Stimulated activated CD8-positive, alpha-beta memory T cell treated with anti-CD3 and anti-CD28 coated beads, Interleukin-4, amount 100 ng/mL, for 4 hours (primary cell): ENCODE results near the gene MYRF.

Experiments used
- DNase-seq, 2 donors: peaks; one replicate each; pipeline ENCODE4 v3.0.0-alpha.2; 2020; ENCODE audit warnings: low read depth in 2 of 2, low spot score in 1 of 2

The MYRF gene

GRCh38 chr11:61738776-61739175, 13.7 kb upstream of the MYRF start:
- no peak for DNase-seq

DNA sequence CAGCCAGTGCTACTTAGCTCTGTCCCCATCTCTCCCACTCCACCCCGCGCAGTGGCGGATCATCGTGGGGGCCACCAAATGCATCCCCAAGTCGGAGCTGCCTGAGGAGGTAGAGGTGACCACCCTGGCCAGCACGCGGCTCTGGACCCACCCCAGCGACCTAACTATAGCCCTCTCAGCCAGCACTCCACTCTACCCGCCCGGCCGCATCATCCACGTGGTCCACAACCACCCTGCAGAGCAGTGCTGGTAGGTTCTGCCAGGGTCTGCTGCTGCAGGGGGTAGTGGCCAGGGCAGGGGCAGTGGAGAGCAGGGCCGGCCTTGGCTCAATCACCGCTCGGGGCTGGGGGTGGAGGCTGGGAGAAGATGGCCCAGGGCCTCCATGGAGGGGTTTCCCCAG, 13.0 kb upstream of the MYRF start:
- no peak for DNase-seq

GRCh38 chr11:61739966-61740365, 12.5 kb upstream of the MYRF start:
- DNase-seq = no peak

DNA sequence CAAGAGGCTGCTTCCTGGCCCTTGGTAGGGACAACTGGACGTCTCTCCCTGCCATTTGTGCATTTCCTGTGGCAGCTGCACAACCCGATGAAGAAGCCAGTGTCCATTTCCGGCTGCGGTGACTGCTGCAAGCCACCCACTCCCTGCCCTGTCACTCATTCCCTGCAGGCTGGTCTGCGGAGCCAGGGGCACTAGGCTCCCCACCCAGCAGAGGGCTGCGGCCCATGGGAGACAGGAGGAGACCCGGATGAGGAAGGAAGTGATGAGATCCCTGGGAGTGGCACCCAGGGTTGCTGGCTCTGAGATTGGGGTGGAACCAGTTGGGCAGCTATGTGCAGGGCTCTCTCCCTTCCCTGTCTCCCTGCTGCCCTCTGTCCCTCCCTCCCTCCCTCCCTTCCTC, 10.0 kb upstream of the MYRF start:
- no peak for DNase-seq

DNA sequence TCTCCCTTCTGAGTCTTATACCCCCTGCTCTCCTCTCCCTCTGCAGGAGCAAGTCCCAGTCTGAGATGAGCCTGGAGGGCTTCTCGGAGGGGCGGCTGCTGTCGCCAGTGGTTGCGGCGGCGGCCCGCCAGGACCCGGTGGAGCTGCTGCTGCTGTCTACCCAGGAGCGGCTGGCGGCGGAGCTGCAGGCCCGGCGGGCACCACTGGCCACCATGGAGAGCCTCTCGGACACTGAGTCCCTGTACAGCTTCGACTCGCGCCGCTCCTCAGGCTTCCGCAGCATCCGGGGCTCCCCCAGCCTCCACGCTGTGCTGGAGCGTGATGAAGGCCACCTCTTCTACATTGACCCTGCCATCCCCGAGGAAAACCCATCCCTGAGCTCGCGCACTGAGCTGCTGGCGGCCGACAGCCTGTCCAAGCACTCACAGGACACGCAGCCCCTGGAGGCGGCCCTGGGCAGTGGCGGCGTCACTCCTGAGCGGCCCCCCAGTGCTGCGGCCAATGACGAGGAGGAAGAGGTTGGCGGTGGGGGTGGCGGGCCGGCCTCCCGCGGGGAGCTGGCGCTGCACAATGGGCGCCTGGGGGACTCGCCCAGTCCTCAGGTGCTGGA, 8.8 kb upstream of the MYRF start:
- no peak for DNase-seq

- no peak for DNase-seq
Observed at GRCh38 chr11:61744181-61744580, 8.3 kb upstream of the MYRF start.

DNA sequence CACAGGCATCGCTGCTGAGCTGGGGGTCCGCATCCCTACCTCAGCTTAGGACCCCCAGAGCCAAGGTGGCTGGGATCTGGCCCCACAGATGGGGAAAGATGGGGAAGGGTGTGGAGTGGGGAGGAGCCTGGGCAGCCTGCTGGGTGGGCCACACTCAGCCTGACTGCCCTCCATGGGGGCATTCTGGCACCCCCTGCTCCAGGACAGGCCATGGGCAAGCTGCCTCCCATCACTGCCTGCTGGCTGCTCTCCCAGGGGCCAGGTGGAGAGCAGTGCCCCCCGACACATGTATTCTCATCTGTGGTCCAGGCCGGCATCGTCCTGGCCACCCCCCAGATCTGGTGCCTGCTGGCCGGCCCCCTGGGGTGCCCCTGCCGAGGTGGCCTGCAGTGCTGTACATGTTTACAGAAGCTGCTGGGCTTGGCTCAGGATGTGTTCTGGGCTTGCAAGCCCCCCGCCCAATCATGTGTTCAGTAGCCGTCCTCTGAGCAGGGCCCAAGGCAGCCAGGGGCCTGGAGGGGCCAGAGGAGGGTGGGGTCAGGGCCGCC, 7.8 kb upstream of the MYRF start:
- no peak for DNase-seq

- no peak for DNase-seq
Observed at GRCh38 chr11:61745781-61746441, 6.5 kb upstream of the MYRF start.

- DNase-seq = no peak
Observed at GRCh38 chr11:61746442-61747191, 5.8 kb upstream of the MYRF start.

DNA sequence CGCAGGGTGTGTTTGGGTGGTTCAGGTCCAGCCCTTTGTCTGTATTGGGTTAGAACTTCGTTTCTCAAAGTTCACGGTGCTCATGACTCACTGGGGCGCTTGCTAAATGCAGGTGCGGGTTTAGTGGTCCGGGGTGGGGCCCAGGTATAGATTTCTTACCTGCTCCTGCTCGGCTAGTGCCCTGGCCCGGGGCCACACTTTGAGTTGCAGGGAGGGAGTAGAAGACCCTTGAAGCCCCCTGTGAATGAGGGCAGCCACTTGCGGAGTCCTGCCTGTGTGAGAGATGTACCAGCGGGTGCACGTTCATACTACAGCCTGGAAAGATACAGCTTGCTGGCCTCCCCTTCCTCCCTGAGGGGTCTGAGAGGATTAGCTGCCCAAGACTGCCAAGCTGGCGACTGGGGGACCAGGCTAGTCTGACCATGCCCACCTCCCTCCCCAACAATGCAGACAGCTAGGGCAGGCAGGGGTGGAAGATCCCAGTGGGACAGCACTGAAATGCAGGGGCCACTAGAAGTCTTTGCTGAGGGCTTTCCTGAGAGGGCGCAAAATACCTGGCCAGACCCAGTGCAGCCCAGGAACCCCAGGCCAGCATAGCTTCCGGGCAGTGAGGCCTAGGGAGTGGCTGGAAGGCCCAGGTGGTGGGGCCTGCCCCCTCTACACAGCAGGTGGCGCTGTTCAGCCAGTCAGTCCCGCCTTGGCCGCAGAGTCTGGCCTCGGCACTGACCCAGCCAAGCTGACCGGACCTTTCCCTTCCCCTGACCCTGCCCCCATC, 5.1 kb upstream of the MYRF start:
- no peak for DNase-seq

GRCh38 chr11:61747967-61748285, 4.5 kb upstream of the MYRF start:
- DNase-seq = no peak

- DNase-seq = no peak
Observed at GRCh38 chr11:61749591-61750217, 2.7 kb upstream of the MYRF start.

- DNase-seq = no peak
Observed at GRCh38 chr11:61750631-61751273, 1.7 kb upstream of the MYRF start.

GRCh38 chr11:61751384-61751783, 1.1 kb upstream of the MYRF start:
- DNase-seq = no peak

DNA sequence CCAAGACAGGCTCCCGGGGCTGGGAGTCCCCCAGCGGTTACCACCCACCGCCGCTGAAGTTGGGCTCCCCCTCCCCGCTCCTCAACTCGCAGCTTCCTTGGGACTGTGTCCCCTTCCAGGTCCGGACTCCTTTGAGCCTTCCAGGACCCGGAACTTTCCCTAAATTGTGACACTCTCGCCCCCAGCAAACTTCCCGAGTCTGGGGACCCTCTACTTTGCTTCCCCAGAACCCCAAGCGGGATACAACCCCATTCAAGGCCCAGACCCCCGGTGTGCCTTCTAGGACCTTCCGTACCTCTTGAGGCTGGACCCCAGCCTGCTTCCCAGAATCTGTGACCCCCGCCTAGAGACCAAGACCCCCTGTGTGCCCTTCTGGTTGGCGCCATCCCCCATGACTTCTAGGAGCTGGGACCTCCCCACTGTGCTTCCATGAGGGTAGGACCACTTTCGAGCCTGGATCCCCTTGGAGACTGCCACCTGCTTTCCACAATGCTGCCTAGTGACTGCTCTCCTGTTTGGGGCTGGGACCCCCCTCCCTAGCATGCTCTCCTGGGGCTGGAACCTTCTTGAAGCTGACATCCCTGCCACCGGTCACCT, 587 bp downstream of the MYRF start:
- DNase-seq = no peak

DNA sequence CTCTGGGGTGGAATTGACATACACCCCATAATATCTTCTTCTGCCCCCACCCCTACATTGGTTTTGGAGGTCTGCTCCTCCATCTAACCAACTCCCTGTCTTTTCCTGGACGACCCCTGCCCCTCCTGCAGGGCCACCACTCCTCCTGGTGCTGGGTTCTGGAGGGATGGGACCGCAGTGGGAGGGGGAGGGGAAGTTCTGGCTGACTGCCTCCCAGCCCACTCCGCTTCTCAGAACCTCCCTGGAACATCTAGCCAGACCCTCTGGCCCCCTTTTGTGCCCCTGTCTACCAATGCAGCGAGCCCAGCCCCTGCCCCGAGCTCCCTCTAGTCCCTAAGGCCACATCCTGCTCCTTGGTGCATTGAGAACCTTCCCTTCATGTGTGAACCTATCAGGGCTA, 1.2 kb downstream of the MYRF start:
- no peak for DNase-seq

DNA sequence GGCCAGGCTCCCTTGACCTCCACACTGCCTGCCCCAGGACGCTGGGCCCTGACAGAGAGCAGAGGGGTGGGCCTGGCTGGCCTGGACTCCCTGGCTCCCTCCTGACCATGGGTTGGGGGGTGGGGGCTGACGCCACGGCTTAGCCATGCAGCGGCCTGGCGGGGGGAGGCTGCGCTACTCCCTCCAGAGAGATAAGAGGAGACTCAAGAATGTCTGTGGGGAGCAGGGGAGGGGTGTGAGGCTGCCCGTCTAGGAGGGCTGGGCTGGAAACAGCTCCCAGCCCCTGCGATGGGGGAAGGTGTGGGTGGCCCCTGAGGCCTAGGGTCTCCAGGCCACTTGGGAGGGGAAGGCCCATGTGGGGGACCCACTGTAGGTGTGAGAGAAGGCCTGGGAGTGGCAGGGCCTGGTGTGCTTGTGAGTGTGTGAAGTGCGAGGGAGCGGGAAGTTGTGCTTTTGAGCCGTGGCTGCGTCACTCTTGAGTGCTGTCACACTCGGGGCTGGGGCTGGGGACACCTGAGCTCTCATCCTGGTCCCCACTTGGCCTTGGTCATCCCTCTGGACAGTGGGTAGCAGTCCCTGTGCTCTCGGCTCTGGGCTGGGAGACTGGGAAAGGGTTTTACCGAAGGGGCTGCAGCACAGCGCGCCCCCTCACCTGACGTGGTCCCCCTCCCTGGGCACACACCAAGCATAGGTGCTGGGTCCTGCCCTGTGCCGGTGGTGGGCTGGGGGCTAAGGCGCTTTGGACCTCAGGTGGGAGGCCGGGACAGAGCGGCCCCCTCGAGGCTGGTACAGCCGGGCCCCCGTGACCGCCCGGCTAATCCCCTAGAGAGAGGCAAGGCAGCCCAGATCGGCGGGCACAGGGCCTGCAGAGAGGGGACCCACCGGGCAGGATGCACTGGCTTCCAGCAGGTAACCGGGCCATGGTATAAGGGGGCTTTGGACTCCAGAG, 2.4 kb downstream of the MYRF start:
- no peak for DNase-seq

DNA sequence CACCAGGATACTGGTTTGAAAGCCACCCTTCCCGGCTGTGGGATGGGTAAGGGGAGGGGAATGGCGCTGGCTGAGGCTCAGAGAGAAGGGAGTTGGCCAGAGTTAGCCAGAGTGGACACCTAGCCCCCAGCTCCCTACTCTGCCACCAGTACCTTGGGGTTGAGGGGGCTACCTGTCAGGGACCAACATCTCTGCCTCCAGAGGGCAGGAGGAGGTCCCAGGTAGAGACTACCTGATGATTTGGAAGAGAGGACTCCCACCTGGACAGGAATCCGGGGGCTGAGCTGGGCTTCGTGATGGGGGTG, 3.7 kb downstream of the MYRF start:
- DNase-seq = no peak

DNA sequence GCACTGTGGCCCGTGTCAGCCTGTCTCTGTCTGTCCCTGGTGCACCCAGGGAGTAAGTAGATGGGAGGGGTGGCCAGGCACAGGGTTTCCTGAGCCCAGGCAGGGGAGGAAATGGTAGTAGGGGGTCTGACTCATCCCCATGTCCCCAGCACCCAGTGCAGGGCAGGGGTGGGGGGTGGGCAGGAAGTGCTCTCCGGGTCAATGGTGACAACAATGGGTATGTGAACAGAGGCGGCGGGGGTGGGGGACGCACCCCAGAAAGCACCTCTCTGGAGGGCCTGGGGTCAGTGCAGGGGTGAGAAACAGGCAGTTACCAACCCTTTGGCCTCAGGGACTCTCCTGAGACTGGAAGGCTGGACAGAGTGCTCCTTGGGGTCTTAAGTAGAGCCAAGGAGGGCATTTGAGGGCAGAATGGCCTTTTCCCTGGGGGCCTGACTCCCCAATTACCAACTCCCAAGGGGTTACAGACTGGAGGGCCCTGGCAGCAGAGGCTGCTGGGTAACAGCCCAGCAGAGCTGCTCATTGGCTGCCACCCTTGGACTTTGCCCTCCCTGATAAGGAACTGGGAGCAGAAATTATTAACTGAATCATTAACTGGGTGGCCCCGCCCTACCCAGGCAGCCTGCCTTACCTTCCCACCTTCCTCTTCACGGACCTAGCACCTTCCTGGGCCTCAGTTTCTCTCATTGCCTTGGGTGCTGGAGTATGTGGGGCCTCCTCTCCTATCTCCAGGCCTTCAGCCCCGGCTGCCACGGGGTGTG, 4.2 kb downstream of the MYRF start:
- peak in 1 of 2 donors; percentile 41 for DNase-seq
